Limb (tissue), 2 donors: ENCODE data around the gene FN3K.
"Not testable (repeated sequence)": the region's sequence is repeated elsewhere in the genome, so short reads cannot be mapped to it uniquely, and the experiment has no call there.

Experiments used
- DNase-seq, 2 donors: peaks; one replicate each; pipeline ENCODE4 v3.0.0-alpha.2; 2016; ENCODE audit errors: extremely low spot score in 2 of 2

FN3K gene

GRCh38 chr17:82737967-82738877 lies 2.8 kb downstream of the FN3K start:
- no peak for DNase-seq

GRCh38 chr17:82740906-82741759 lies 5.7 kb downstream of the FN3K start:
- no peak for DNase-seq

DNA sequence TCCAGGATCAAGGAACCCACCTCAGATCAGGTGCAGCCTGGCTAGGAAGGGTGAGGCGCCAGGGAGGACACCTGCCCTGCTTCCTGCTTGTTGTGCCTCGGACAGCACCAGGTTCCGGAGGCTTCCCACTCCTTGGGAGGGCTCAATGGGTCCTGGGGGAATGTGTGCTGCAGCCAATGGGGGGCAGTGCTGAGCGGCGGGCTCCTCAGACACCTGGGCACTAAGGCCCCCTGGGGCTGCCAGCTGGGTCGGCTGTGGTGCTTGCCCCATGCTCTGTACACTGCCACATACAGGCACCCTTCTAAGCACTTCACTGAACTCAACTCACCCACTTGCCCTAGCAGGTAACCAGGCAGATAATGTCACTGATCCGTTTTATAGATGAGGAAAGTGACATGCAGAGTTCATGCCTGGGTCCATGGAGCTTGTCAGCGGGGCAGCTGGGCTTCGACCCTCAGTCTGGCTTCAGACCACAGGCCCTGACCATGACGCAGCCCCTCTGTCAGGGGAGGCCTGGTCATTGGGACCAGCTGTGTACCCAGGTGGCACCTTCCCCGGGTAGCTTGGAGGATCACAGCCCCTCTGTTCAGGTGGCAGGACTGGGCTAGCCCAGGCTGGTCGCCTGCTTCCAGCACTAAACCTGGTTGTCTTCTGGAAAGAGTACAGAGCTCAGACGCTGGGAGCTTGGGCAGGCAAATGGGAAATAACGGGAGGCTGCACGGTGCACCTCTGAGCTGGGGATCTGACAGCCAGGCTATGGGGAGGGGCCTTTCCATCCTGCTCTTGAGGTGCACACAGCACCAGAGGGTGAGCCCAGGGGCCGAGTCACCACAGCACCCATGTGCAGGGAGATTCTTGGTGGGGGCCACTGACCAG lies 8.2 kb downstream of the FN3K start:
- no peak for DNase-seq

DNA sequence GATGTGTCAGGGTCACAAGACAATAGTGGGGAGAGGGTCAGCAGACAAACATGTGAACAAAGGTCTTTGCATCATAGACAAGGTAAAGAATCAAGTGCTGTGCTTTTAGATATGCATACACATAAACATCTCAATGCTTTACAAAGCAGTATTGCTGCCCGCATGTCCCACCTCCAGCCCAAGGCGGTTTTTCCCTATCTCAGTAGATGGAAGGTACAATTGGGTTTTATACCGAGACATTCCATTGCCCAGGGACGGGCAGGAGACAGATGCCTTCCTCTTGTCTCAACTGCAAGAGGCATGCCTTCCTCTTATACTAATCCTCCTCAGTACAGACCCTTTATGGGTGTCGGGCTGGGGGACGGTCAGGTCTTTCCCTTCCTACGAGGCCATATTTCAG lies 9.3 kb downstream of the FN3K start:
- not testable (repeated sequence) for DNase-seq

DNA sequence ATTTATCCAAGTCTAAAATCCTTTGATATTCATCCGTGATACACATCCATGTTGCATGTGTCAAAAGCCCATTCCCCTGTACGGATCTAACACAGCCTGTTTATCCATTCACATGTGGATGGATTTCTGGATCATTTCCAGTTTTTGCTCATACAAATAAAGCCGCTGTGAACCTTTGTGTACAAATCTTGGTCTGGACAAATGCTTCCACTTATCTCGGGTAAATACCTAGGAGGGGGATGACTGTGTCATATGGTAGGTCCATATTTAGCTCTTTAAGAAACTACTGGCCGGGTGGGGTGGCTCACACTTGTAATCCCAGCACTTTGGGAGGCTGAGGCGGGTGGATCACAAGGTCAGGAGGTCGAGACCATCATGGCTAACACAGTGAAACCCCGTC lies 10.1 kb downstream of the FN3K start:
- no peak for DNase-seq

DNA sequence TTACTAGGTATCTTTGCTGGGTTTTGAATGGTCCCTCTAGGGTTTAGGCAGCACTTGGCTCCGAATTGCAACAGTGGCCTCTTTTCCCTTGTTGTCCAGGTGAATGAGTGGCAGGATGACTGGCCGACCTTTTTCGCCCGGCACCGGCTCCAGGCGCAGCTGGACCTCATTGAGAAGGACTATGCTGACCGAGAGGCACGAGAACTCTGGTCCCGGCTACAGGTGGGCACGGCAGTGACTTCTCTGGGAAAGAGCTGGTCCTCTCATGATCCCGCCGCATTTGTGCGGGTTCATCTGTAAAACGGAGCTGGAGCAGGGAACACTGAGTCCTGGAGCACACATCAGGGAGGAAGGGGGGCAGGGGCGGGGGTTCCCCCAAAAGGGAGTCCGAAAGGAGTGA lies 13.3 kb downstream of the FN3K start:
- DNase-seq, result no peak

DNA sequence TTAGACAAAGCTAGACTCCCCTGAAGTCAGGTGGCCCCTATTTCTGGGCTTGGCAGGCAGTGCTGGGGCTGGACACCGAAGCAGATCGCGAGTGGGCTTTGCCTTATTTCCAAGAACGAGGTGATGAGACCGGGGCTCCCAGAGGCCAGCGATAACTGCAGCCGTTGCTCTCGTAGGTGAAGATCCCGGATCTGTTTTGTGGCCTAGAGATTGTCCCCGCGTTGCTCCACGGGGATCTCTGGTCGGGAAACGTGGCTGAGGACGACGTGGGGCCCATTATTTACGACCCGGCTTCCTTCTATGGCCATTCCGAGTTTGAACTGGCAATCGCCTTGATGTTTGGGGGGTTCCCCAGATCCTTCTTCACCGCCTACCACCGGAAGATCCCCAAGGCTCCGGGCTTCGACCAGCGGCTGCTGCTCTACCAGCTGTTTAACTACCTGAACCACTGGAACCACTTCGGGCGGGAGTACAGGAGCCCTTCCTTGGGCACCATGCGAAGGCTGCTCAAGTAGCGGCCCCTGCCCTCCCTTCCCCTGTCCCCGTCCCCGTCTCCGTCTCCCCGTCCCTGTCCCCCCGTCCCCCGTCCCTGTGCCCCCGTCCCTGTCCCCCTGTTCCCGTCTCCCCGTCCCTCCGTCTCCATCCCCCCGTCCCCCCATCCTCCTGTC lies 15.0 kb downstream of the FN3K start:
- DNase-seq, result no peak

GRCh38 chr17:82751171-82751570 lies 15.8 kb downstream of the FN3K start:
- DNase-seq, result no peak

DNA sequence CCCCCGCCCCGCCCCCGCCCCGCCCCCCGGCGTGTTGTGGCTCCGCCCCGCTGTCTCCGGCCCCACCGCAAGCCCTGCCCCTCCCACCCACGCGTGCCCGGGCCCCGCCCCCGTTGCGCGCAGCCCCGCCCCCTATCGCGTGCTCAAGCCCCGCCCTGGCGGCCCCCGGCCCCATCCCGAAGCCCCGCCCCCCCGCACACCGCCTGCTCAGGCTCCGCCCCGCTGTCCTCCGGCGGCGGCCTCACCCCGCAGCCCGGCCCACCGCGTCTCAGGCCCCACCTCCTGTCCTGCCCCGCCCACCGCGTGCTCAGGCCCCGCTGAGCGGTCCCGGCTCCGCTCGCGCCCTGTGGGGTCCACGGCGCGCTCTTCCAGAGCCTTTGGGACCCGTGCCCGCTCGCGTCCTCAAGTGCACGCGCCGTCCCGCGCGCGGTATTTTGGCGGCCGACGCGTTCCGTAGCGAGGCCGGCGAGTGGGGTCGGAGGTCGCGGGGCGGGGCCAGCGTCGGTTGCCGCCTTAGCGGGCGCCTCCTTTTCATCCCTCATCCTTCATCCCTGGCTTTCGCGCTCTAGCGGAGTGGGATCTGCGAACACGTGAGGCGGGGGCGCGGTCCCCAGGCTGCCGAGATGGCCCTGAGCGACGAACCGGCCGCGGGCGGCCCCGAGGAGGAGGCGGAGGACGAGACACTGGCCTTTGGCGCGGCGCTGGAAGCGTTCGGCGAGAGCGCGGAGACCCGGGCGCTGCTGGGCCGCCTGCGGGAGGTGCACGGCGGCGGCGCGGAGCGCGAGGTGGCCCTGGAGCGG lies 16.4 kb downstream of the FN3K start, which contains the start of gene TBCD:
Gene TBCD, plus strand, starts transcription at position 495 of the 800 bp plus-strand sequence. Its CDS starts 129 bp downstream, at position 624.
- DNase-seq, result peak; percentile 94 to 95

GRCh38 chr17:82752371-82753200 lies 17.2 kb downstream of the FN3K start:
- DNase-seq, result peak in 1 of 2 donors; percentile 60

- DNase-seq, result no peak
Measured at GRCh38 chr17:82753201-82753464, 17.7 kb downstream of the FN3K start.

- DNase-seq, result no peak
Measured at GRCh38 chr17:82754297-82755208, 19.1 kb downstream of the FN3K start.

- no peak for DNase-seq
Measured at GRCh38 chr17:82756166-82756565, 20.8 kb downstream of the FN3K start.

GRCh38 chr17:82765371-82765770 lies 30.0 kb downstream of the FN3K start:
- DNase-seq, result no peak

DNA sequence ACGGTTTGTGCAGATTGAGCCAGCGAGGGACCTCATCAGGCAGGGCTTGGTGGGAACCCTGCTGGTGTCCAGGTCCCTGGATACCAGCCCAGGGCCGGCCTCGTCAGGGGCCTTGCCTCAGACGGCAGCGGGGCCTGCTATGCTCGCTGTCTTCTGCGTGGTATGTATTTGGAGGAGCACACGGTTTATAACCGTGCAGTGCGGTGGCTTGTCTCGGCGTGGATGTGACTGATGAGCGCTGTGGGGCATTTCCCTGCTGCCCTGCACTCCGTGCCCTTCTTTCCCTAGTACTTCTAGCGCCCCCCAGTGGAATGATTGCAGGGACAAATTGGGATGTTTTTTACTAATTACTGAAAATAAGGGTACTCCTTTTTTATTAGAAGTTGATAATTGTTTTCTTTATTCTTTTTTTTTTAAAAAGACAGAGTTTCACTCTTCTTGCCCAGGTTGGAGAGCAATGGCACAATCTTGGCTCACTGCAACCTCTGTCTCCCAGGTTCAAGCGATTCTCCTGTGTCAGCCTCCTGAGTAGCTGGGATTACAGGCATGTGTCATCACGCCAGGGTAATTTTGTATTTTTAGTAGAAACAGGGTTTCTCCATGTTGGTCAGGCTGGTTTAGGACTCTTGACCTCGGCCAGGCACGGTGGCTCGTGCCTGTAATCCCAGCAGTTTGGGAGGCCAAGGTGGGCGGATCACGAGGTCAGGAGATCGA lies 31.8 kb downstream of the FN3K start:
- DNase-seq, result no peak

GRCh38 chr17:82769041-82769440 lies 33.6 kb downstream of the FN3K start:
- no peak for DNase-seq

GRCh38 chr17:82772026-82772425 lies 36.6 kb downstream of the FN3K start:
- no peak for DNase-seq

GRCh38 chr17:82774456-82774855 lies 39.0 kb downstream of the FN3K start:
- DNase-seq, result not testable (repeated sequence)
